Gastrocnemius medialis (tissue), 4 donors: ENCODE measurements around the gene TMPRSS3.

ENCODE experiments used
- POLR2A ChIP-seq, 2 donors: fragments of 450-650 bp; IDR thresholded peaks; one replicate each; pipeline ENCODE4 v1.6.1; 2017; ENCODE audit warnings: antibody characterized with exemption in 2 of 2, mild to moderate bottlenecking in 2 of 2, moderate library complexity in 2 of 2
- TF ChIP-seq, protein P1 (sequence below), 5 experiments: fragments of 450-650 bp in 3 of 5; fragments of 200-600 bp in 2 of 5; sonication (generic) in 2 of 5; IDR thresholded peaks in 4 of 5; conservative IDR thresholded peaks in 1 of 5; 1 replicate in 4 of 5; 2 replicates in 1 of 5; pipeline ENCODE4 v1.5.1; 2016 to 2019; ENCODE audit warnings: antibody characterized with exemption in 5 of 5, mild to moderate bottlenecking in 3 of 5, moderate library complexity in 3 of 5

DNA sequence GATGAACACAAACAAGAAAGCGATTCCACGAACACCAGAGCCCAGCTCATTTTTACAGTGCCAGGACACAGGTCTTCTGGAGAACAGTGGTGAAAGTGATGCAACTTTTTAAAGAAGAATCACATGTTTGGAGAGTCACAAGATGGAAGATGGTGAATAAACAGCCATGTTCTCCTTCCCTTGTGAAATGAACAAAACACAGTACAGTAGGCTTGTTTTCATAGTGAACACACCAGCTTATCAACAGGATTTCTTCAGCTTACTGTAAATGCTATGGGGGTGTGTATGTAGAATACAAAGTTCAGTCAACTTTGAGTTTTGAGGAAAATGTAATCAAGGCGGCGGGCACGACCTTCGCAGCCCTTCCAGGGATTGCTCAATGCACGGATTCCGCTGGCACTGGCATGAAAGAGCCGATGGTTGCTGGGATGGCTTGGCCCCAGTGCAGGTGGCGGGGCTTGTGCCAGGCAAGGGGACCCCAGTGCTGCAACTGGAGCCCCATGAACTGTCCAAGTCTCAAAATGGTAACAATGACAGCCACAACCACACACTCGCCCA is 9.7 kb downstream of the TMPRSS3 start:
- TF ChIP-seq, protein P1, sequence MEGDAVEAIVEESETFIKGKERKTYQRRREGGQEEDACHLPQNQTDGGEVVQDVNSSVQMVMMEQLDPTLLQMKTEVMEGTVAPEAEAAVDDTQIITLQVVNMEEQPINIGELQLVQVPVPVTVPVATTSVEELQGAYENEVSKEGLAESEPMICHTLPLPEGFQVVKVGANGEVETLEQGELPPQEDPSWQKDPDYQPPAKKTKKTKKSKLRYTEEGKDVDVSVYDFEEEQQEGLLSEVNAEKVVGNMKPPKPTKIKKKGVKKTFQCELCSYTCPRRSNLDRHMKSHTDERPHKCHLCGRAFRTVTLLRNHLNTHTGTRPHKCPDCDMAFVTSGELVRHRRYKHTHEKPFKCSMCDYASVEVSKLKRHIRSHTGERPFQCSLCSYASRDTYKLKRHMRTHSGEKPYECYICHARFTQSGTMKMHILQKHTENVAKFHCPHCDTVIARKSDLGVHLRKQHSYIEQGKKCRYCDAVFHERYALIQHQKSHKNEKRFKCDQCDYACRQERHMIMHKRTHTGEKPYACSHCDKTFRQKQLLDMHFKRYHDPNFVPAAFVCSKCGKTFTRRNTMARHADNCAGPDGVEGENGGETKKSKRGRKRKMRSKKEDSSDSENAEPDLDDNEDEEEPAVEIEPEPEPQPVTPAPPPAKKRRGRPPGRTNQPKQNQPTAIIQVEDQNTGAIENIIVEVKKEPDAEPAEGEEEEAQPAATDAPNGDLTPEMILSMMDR (IDR thresholded peaks at IDR 0.05 in 4 of 5, conservative IDR thresholded peaks at IDR 0.05 in 1 of 5), result no peak
- no peak for TF ChIP-seq POLR2A (IDR thresholded peaks at IDR 0.05)
